ENCODE results near the gene SF3A2.

SF3A2 gene

GRCh38 chr19:2236314-2237050, at the start of gene SF3A2, which contains the start of gene PLEKHJ1:
Gene SF3A2 (plus strand): TSS chr19:2236824. CDS start chr19:2243419, 6,595 bp downstream.
Gene PLEKHJ1 (minus strand): TSS chr19:2236329. CDS start chr19:2236248, 81 bp downstream.
- peak; percentile 87 for DNase-seq (ENCODE audit: extremely low read depth, low read depth)
- peak within 1 kb of the TSS; percentile 89 for H3K4me3 ChIP-seq (replicated peaks; ENCODE audit: low read depth, low read length)
- TF ChIP-seq CTCF (IDR thresholded peaks at IDR 0.05; ENCODE audit: low read depth, low read length, missing control alignments), result peak; percentile 95

GRCh38 chr19:2187159-2187558, 49.5 kb upstream of the SF3A2 start:
- DNase-seq (ENCODE audit: extremely low read depth, low read depth), result no peak
- H3K4me3 ChIP-seq (replicated peaks; ENCODE audit: low read depth, low read length), result no peak overlapping the region
- no peak for TF ChIP-seq CTCF (IDR thresholded peaks at IDR 0.05; ENCODE audit: low read depth, low read length, missing control alignments)

GRCh38 chr19:2188708-2189385, 47.8 kb upstream of the SF3A2 start:
- no peak overlapping the region for H3K4me3 ChIP-seq (replicated peaks; ENCODE audit: low read depth, low read length)
- no peak for TF ChIP-seq CTCF (IDR thresholded peaks at IDR 0.05; ENCODE audit: low read depth, low read length, missing control alignments)
- DNase-seq (ENCODE audit: extremely low read depth, low read depth), result no peak

GRCh38 chr19:2189880-2190279, 46.7 kb upstream of the SF3A2 start:
- no peak for TF ChIP-seq CTCF (IDR thresholded peaks at IDR 0.05; ENCODE audit: low read depth, low read length, missing control alignments)
- DNase-seq (ENCODE audit: extremely low read depth, low read depth), result no peak
- no peak overlapping the region for H3K4me3 ChIP-seq (replicated peaks; ENCODE audit: low read depth, low read length)

- no peak for TF ChIP-seq CTCF (IDR thresholded peaks at IDR 0.05; ENCODE audit: low read depth, low read length, missing control alignments)
- DNase-seq (ENCODE audit: extremely low read depth, low read depth), result no peak
- H3K4me3 ChIP-seq (replicated peaks; ENCODE audit: low read depth, low read length), result no peak overlapping the region
Observed at GRCh38 chr19:2190848-2191455, 45.7 kb upstream of the SF3A2 start.

- no peak overlapping the region for H3K4me3 ChIP-seq (replicated peaks; ENCODE audit: low read depth, low read length)
- no peak for DNase-seq (ENCODE audit: extremely low read depth, low read depth)
- no peak for TF ChIP-seq CTCF (IDR thresholded peaks at IDR 0.05; ENCODE audit: low read depth, low read length, missing control alignments)
Observed at GRCh38 chr19:2191456-2192310, 44.9 kb upstream of the SF3A2 start.
